Chondrocyte (in vitro differentiated cells): ENCODE measurements around the gene PTPRJ. TPM values are rescaled to one million over a fixed set of nuclear protein-coding genes. Genes with fewer than 3 reads are reported as not detected.

Experiments used
- DNase-seq: peaks from one replicate; pipeline ENCODE4 v3.0.0; 2021; ENCODE audit warnings: mixed read lengths, low spot score
- H3K27ac Mint-ChIP-seq: one replicate; pipeline ENCODE4 v1.8.0; 2021; ENCODE audit warnings: mild to moderate bottlenecking, moderate library complexity, mixed read lengths; ENCODE audit not compliant: unreplicated experiment
- H3K27me3 Mint-ChIP-seq: 2 replicates; pipeline ENCODE4 v1.8.0; 2021; ENCODE audit warnings: low read depth, mixed read lengths
- H3K36me3 Mint-ChIP-seq: 2 replicates; pipeline ENCODE4 v1.8.0; 2021; ENCODE audit warnings: low read depth, mixed read lengths
- H3K4me1 Mint-ChIP-seq: 2 replicates; pipeline ENCODE4 v1.8.0; 2021; ENCODE audit warnings: low read depth, mild to moderate bottlenecking, mixed read lengths
- H3K4me3 Mint-ChIP-seq: one replicate; pipeline ENCODE4 v1.8.0; 2021; ENCODE audit warnings: mild to moderate bottlenecking, moderate library complexity, mixed read lengths; ENCODE audit not compliant: unreplicated experiment
- H3K9me3 Mint-ChIP-seq: 2 replicates; pipeline ENCODE4 v1.8.0; 2021; ENCODE audit warnings: low read depth, mixed read lengths
- CTCF ChIP-seq: fragments of 200-600 bp; sonication (generic); IDR thresholded peaks from 2 replicates; pipeline ENCODE4 v1.5.0; 2021; ENCODE audit warnings: antibody characterized with exemption, mild to moderate bottlenecking, moderate library complexity
- total RNA-seq: library from RNA; stranded (reverse); gene quantifications from 3 replicates; pipeline ENCODE4 v1.2.1, GENCODE V29; 2021

Gene PTPRJ
- total RNA-seq, 1 donor from 2014 or later = 18.1 TPM

GRCh38 chr11:48005831-48006270 is 25.5 kb downstream of the PTPRJ start:
- TF ChIP-seq CTCF = no peak
- H3K36me3 Mint-ChIP-seq = no peaks in the 10 kb centered on the region
- DNase-seq = peak; percentile 55
- H3K4me1 Mint-ChIP-seq = peaks cover 37% of the 10 kb centered on the region
- peak overlapping the region; percentile 78 for H3K27ac Mint-ChIP-seq
- H3K27me3 Mint-ChIP-seq = no peaks in the 10 kb centered on the region
- no peaks in the 10 kb centered on the region for H3K9me3 Mint-ChIP-seq
- no peak overlapping the region for H3K4me3 Mint-ChIP-seq

- TF ChIP-seq CTCF = no peak
- peak overlapping the region; percentile 89 for H3K27ac Mint-ChIP-seq
- H3K36me3 Mint-ChIP-seq = no peaks in the 10 kb centered on the region
- no peaks in the 10 kb centered on the region for H3K27me3 Mint-ChIP-seq
- H3K4me1 Mint-ChIP-seq = peaks cover 32% of the 10 kb centered on the region
- H3K9me3 Mint-ChIP-seq = no peaks in the 10 kb centered on the region
- peak; percentile 30 for DNase-seq
- no peak overlapping the region for H3K4me3 Mint-ChIP-seq
Measured at GRCh38 chr11:48006301-48006992, 26.1 kb downstream of the PTPRJ start.

GRCh38 chr11:48007677-48008076 is 27.3 kb downstream of the PTPRJ start:
- Mint-ChIP-seq H3K9me3 (no peaks in the 10 kb centered on the region), H3K4me3 (no peak overlapping the region), H3K27ac (no peak overlapping the region), H3K27me3 (no peaks in the 10 kb centered on the region), H3K36me3 (no peaks in the 10 kb centered on the region), H3K4me1 (peaks cover 23% of the 10 kb centered on the region)
- TF ChIP-seq CTCF = no peak
- no peak for DNase-seq

- Mint-ChIP-seq H3K4me1 (peaks cover 32% of the 10 kb centered on the region), H3K9me3 (no peaks in the 10 kb centered on the region), H3K27ac (no peak overlapping the region), H3K36me3 (no peaks in the 10 kb centered on the region), H3K4me3 (no peak overlapping the region), H3K27me3 (no peaks in the 10 kb centered on the region)
- no peak for TF ChIP-seq CTCF
- DNase-seq = no peak
Measured at GRCh38 chr11:48008951-48009270, 28.6 kb downstream of the PTPRJ start.

- H3K27ac Mint-ChIP-seq = no peak overlapping the region
- TF ChIP-seq CTCF = no peak
Measured at GRCh38 chr11:48011102-48011797, 30.9 kb downstream of the PTPRJ start.

More at GRCh38 chr11:48011102-48011797, 30.9 kb downstream of the PTPRJ start:
- Mint-ChIP-seq H3K36me3 (no peaks in the 10 kb centered on the region), H3K4me1 (peaks cover 23% of the 10 kb centered on the region), H3K27me3 (no peaks in the 10 kb centered on the region), H3K4me3 (no peak overlapping the region), H3K9me3 (no peaks in the 10 kb centered on the region)
- DNase-seq = peak; percentile 4
